ENCODE results near the gene NDUFAB1.

- TF ChIP-seq CSDC2 (CRISPR knock-in tag; IDR thresholded peaks at IDR 0.05) (no peak), ZNF70 (CRISPR knock-in tag; IDR thresholded peaks at IDR 0.05) (no peak), OSR1 (CRISPR knock-in tag; IDR thresholded peaks at IDR 0.05) (no peak), TCF4 (CRISPR knock-in tag; IDR thresholded peaks at IDR 0.05; ENCODE audit: borderline replicate concordance) (no peak), RARB (CRISPR knock-in tag; IDR thresholded peaks at IDR 0.05) (no peak)
Measured at GRCh38 chr16:23587726-23588125, 8.4 kb downstream of the NDUFAB1 start.
